HFF-Myc (cell line): ENCODE measurements around the gene HNRNPH3.
A peak's percentile ranks its signal among the peaks of the same experiment; 100 is the strongest.
"Not testable (repeated sequence)": the region's sequence is repeated elsewhere in the genome, so short reads cannot be mapped to it uniquely, and the experiment has no call there.

ENCODE experiments used
- DNase-seq: peaks from one replicate; pipeline ENCODE4 v3.0.0-alpha.2; 2011; ENCODE audit warnings: low read depth; ENCODE audit errors: extremely low read depth
- H3K4me3 ChIP-seq: replicated peaks from 2 replicates; pipeline ENCODE4 v1.5.1; 2011; ENCODE audit warnings: low read depth, mild to moderate bottlenecking, control low read depth, low read length
- TF ChIP-seq, protein P1 (sequence below): IDR thresholded peaks from 2 replicates; pipeline ENCODE4 v1.5.1; 2012; ENCODE audit warnings: mild to moderate bottlenecking, low read depth, low read length, control low read depth; ENCODE audit errors: missing control alignments

Gene HNRNPH3

DNA sequence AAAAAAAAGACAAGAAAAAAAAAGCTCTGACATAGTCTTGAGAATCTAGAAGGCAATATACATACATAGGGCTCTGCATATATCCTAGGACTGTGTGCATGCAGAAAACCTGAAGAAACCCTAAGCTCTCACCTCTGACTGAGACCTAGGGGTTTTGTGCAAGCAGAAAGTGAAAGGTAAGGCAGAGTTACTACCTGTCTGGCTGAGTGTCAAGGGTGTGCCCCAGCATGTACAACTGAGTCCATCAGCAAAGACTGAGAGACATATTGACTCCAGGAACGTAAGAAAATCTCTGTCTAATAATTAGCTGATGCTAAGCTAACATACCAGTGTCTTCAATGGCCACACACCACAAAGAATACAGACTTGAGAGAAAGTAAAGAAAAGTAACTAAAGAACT, 16.3 kb upstream of the HNRNPH3 start:
- TF ChIP-seq, protein P1, sequence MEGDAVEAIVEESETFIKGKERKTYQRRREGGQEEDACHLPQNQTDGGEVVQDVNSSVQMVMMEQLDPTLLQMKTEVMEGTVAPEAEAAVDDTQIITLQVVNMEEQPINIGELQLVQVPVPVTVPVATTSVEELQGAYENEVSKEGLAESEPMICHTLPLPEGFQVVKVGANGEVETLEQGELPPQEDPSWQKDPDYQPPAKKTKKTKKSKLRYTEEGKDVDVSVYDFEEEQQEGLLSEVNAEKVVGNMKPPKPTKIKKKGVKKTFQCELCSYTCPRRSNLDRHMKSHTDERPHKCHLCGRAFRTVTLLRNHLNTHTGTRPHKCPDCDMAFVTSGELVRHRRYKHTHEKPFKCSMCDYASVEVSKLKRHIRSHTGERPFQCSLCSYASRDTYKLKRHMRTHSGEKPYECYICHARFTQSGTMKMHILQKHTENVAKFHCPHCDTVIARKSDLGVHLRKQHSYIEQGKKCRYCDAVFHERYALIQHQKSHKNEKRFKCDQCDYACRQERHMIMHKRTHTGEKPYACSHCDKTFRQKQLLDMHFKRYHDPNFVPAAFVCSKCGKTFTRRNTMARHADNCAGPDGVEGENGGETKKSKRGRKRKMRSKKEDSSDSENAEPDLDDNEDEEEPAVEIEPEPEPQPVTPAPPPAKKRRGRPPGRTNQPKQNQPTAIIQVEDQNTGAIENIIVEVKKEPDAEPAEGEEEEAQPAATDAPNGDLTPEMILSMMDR: no peak
- DNase-seq: no peak
- no peak overlapping the region for H3K4me3 ChIP-seq

DNA sequence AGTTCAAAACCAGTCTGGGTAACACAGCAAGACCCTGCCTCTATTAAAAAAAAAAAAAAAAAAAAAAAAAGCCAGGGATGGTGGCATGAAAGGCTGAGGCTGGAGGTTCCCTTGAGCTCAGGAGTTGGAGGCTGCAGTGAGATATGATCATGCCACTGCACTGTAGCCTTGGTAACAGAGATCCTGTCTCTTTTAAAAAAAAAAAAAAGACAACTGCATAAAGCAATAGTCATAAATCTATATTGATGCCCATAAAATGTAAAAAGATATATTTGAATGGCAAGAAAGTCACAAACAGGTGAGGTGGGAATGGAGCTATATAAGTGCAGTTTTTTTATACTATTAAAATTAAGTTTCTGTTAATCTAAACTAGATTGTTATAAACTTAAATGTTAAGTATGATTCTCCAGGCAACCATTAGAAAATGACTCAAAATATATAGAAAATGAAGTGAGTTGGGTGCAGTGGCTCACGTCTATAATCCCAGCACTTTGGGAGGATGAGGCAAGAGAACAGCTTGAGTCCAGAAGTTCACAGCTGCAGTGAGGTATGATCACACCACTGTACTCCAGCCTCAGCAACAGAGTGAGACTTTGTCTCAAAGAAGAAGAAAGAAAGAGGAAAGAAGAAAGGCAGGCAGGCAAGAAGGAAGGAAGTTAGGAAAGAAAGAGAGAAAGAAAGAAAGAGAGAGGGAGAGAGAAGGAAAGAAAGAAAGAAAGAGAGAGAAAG, 13.4 kb upstream of the HNRNPH3 start:
- TF ChIP-seq, protein P1: no peak

DNA sequence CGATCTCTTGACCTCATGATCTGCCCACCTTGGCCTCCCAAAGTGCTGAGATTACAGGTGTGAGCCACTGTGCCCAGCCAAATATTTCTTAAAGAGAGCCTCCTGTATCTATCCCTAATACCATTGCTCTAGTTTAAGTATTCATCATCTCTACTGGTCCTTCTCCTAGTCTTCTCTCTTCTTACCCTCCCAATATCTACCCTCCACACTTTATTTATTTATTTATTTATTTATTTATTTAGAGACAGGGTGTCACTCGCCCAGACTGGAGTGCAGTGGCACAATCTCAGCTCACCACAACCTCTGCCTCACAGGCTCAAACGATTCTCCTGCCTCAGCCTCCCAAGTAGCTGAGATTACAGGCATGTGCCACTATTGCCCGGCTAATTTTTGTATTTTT, 7.5 kb upstream of the HNRNPH3 start:
- not testable (repeated sequence) for DNase-seq, H3K4me3 ChIP-seq

More for the DNA sequence above, 13.4 kb upstream of the HNRNPH3 start:
- H3K4me3 ChIP-seq: no peak overlapping the region
- DNase-seq: no peak

DNA sequence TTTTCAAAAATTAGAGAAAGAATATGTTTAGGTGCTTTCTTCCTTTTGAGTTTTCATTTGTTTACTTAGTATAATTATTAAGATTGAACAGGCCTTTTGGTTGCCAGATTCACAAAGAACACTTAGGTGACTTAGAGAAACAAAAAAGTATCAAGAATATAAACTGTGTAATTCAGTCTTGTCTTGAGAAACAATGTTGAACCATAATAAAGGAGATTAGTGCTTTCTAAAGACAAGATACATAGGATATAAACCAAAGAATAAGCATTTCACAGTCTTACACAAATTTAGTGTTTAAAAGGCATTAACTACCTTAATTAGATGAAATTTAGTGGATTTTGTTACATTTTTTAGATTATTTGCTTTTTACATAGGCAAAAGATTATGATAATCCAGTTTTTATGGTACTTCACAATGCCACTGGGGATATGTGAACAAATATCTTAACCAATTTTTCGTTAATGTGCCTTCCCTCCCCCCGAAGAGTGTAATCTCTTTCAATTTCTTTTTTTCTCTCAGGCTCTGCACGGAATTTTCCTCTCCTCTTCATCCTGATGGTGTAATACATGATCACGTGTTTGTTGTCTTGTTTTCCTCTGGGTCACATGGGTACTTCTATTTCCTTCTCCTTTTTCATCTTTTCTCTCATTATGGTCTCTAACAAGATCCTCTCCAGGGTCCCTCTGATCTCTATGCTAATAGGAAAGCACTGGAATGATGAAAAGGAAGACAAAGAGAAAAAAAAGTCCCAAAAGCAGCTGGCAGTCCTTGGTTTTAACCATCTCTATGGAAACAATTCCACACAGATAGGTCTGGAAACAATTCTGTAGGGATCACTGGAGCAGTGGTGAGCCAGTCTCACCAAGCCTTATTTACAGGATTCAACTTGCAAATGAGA, 3.7 kb upstream of the HNRNPH3 start:
- DNase-seq: no peak
- TF ChIP-seq, protein P1: no peak
- peak overlapping the region; percentile 10 for H3K4me3 ChIP-seq

DNA sequence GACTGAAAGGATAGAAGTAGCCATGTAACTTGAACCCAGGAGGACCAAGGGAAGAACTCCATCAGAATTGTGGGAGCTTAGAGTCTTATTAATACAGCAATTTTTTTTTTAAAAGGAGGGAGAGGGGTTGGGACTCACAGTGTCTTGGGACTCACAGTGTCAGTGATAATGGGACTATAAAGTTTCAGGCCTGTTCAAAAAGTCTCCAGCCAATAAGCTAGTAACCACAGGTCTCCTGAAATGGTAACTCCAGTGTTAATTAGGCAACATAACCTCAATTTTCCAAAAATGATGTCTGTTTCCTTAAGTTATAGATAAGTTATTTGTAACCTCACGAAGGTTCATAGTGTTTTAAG, 2.4 kb upstream of the HNRNPH3 start:
- no peak for DNase-seq
- TF ChIP-seq, protein P1: no peak
- no peak overlapping the region for H3K4me3 ChIP-seq

DNA sequence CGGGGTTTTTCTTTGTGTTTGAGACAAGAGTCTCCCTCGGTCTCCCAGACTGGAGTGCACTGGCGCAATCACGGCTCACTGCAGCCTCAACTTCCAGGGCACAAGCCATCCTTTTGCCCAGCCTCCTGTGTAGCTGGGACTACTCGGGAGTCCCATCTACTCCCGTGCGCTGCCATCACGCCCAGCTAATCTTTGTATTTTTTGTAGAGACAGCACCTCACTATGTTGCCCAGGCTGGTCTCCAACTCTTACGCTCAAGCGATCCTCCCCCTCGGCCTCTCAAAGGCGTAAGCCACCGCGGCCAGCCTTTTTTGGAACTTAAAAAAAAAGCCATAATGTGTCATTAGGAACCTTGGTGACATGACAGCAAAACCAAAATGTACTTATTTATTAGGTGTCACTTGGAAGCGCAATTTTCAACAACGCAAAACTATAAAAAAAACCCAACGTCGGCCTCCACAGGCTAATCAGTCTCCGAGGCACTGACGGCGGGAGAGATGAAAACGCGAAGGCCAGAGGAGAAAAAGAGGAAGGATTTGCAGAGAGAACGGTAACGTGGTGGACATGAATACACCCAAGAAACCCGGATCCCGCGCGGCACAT, 911 bp upstream of the HNRNPH3 start:
- TF ChIP-seq, protein P1: no peak
- DNase-seq: no peak

More for the DNA sequence above, 911 bp upstream of the HNRNPH3 start:
- H3K4me3 ChIP-seq: peak overlapping the region; percentile 80
